HG03469 (cell line): ENCODE data around the gene S100A6.
"Not testable (repeated sequence)": the region's sequence is repeated elsewhere in the genome, so short reads cannot be mapped to it uniquely, and the experiment has no call there.

Experiments
- ATAC-seq: cut with Tn5 transposase; IDR thresholded peaks from one replicate; pipeline ENCODE4 v1.9.1; 2021; ENCODE audit warnings: mild to moderate bottlenecking, moderate library complexity, moderate number of reproducible peaks; ENCODE audit not compliant: unreplicated experiment

The S100A6 gene

DNA sequence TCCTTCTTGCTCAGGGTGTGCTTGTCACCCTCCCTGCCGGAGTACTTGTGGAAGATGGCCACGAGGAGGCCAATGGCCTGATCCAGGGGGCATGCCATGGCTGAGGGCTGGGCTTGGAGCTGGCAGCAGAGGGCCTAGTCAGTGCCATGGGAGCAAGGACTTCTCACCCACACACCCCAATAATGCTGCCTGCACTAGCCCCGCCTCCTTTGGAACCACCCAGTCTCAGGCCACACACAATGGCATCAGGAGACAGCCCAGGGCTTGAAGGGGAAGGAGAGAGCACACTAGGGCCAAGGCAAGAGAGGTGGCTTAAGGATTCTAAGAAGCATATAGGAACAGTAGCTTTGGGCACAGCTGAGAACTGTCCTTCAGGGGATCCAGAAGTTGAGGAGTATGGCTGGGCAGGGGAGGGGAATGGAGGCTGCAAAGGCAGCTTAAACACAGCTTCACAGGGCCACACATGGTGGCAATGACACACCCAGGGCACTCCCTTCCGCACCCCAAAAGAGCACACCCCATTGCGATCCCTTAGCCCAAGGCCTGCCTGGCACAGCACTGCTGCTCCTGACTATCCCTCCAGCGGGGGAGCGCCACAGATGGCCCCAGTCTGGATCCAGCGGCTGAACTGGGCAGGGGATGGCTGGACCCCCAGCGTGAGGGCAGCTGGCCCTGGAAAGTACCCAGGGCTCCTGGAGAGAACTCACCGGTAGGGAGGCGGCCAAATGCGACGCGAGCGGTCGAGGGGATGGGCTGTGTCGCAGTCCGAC is at the start of gene S100A6:
S100A6 (minus strand) TSS at position 750 of the 770 bp plus-strand sequence; CDS start at position 98, 652 bp downstream.
- no peak for ATAC-seq

- ATAC-seq: no peak
Observed at GRCh38 chr1:153585006-153585405, 49.2 kb upstream of the S100A6 start.

DNA sequence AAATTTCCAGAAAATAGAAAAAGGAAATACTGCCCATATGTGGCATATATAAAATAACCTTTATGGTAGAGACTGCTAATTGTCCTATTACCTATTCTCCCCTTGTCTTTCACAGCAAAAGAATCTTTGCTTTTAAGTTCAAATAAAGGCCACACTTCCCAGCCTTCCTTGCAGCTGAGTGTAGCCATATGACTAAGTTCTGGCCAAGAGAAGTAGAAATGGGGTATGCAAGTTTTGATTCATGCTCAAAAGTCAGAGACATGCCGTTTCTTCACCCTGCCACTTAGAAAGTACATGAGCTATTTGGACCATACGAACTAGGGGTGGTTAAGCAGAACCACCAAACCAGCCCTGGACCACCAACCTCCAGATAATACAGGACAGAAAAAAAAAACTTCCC is 48.2 kb upstream of the S100A6 start:
- ATAC-seq: no peak

DNA sequence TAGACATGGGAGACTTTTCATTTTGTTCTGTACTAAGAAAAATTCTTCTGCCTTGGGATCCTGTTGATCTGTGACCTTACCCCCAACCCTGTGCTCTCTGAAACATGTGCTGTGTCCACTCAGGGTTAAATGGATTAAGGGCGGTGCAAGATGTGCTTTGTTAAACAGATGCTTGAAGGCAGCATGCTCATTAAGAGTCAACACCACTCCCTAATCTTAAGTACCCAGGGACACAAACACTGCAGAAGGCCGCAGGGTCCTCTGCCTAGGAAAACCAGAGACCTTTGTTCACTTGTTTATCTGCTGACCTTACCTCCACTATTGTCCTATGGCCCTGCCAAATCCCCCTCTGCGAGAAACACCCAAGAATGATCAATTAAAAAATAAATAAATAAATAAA is 47.7 kb upstream of the S100A6 start:
- ATAC-seq: not testable (repeated sequence)

DNA sequence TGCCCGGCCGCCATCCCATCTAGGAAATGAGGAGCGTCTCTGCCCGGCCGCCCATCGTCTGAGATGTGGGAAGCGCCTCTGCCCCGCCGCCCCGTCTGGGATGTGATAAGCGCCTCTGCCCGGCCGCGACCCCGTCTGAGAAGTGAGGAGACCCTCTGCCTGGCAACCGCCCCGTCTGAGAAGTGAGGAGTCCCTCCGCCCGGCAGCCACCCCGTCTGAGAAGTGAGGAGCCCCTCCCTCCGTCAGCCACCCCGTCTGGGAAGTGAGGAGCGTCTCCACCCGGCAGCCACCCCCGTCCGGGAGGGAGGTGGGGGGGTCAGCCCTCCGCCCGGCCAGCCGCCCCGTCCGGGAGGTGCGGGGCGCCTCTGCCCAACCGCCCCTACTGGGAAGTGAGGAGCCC is 47.0 kb upstream of the S100A6 start:
- not testable (repeated sequence) for ATAC-seq

GRCh38 chr1:153578936-153579335 is 43.1 kb upstream of the S100A6 start:
- no peak for ATAC-seq

GRCh38 chr1:153578490-153578889 is 42.7 kb upstream of the S100A6 start:
- no peak for ATAC-seq

DNA sequence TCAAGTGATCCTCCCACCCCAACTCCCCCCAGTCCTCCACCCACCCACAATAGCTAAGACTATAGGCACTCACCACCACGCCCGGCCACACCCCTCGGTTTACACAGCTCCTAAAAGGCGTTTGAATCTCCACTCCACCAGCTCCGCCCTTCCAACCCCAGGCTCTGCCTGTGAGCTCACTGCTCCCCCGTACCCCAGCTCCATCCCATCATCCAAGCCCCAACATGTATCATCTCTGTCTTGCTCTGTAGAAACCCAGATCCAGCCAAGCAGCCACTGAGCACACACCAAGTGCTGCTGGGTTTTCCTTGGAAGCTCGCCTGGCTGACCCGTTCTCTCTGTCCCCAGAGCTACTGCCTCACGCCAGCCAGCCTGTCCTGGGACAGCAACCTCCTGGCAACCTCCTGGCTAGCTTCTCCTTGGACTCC is 41.8 kb upstream of the S100A6 start:
- ATAC-seq: no peak

GRCh38 chr1:153577138-153577537 is 41.3 kb upstream of the S100A6 start:
- no peak for ATAC-seq

DNA sequence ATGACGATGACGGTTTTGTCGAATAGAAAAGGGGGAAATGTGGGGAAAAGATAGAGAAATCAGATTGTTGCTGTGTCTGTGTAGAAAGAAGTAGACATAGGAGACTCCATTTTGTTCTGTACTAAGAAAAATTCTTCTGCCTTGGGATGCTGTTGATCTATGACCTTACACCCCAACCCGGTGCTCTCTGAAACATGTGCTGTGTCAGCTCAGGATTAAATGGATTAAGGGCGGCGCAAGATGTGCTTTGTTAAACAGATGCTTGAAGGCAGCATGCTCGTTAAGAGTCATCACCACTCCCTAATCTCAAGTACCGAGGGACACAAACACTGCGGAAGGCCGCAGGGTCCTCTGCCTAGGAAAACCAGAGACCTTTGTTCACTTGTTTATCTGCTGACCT is 39.7 kb upstream of the S100A6 start:
- not testable (repeated sequence) for ATAC-seq

GRCh38 chr1:153575081-153575491 is 39.3 kb upstream of the S100A6 start:
- not testable (repeated sequence) for ATAC-seq

- no peak for ATAC-seq
Observed at GRCh38 chr1:153573351-153573750, 37.6 kb upstream of the S100A6 start.

GRCh38 chr1:153572569-153573015 is 36.8 kb upstream of the S100A6 start:
- ATAC-seq: no peak

DNA sequence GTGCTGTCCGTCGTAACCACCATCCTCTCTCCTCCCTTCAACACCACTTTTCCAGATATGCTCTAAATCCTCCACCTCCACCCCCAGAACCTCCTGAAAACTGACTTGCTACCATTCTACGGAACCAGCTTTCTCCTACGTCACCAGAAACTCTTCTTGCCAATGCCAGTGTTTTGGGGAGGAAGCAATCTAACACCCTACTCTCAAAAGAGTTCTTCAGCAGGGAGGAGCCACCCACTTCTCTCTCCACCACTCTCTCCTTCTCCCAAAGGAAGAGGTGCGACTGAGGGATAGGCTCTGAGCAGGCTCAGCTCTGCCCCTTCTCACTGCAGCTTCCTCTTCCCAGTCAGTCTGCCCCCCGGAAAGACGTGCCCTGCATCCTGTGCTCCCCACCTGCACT is 35.9 kb upstream of the S100A6 start:
- no peak for ATAC-seq

DNA sequence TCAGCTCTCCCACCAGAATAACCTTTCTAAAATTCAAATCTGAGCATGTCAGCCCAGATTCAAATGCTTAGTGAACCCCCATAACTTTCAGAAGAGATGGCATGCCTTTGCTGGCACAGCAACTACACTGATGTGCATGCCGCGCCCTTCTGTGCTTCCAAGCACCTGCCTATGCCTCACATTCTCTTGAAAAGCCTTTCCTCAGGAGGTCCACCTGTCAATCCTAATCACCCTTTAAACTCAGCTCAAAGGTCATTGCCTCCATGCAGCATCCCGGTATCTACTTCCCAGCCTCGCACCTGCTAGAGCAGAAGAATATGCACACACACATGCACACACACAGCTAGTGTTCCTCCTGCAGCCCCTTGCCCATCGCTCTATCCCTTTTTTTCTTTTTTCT is 35.1 kb upstream of the S100A6 start:
- ATAC-seq: no peak

DNA sequence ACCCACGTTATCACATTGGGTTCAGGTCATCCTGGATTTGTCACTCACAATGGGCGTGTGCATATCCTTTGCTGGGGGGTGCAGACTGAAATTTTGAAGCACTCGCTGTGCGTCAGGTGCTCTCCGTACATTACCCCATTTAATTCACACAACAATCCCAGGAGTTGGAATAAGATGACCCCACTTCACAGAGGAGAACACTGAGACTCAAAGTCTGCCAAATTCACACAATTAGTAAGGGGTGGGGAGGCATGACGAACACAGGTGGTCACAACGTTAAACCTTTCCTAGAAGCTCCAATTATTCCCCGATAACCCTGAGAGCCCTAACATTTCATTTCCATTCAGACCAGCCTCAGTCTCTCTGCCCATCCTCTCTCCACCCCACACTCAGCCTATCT is 33.7 kb upstream of the S100A6 start:
- no peak for ATAC-seq

- ATAC-seq: no peak
Observed at GRCh38 chr1:153568367-153569099, 32.7 kb upstream of the S100A6 start.

- ATAC-seq: no peak
Observed at GRCh38 chr1:153567621-153568366, 32.0 kb upstream of the S100A6 start.

DNA sequence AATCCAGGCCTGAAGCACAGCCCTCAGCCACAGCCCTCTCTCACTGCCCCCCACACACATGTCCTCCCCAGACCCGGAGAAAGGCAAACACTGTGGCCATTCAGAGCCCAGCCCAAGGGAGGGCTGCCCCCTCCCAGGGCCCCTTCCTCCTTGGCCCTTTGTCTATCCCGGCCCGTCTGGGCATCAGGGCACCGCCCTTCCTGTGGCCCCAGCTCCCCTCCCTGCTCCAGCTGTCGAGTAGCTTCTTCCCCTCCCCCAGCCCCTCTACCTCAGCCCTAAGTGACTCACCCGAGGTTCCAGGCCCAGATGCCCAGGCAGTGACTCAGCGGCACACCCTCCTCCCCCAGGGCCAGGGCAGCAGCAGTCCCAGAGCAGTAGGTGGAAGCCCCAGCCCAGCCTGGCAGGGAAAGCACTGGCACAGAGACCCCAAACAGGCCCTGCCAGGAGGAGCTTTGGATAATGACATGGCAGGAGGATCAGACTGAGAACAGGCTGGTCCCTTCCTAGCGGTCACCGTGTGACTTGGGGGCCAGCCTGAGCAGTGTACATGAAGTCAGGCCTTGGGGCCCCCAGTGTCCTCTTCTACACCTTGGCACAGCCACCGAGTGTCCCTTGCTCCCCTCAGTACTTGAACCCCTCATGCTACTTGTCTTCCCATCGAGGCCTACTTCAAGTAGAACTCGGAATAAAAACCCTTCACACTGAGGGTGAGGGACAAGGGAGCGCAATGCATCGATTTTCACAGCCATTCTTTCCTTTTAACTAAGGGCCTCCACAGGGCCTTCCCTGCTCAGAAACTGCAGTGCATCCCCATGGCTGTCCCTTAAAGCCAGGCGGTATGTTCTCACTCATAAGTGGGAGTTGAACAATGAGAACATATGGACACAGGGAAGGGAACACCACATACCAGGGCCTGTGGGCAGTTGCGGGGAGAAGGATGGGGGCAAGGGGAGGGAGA is 30.9 kb upstream of the S100A6 start:
- ATAC-seq: no peak
